HG03060 (cell line): ENCODE measurements around the gene ATP11A.

Experiments
- ATAC-seq: cut with Tn5 transposase; IDR thresholded peaks from one replicate; pipeline ENCODE4 v1.9.1; 2021; ENCODE audit warnings: low read depth, moderate number of reproducible peaks; ENCODE audit not compliant: unreplicated experiment

The ATP11A gene

GRCh38 chr13:112738606-112739005, 48.8 kb downstream of the ATP11A start:
- ATAC-seq: no peak

- no peak for ATAC-seq
Observed at GRCh38 chr13:112740502-112741131, 50.8 kb downstream of the ATP11A start.

- no peak for ATAC-seq
Observed at GRCh38 chr13:112741185-112741755, 51.4 kb downstream of the ATP11A start.

- no peak for ATAC-seq
Observed at GRCh38 chr13:112741835-112742570, 52.2 kb downstream of the ATP11A start.

GRCh38 chr13:112742583-112742982, 52.7 kb downstream of the ATP11A start:
- ATAC-seq: no peak

GRCh38 chr13:112743451-112744167, 53.8 kb downstream of the ATP11A start:
- no peak for ATAC-seq

GRCh38 chr13:112744168-112745021, 54.6 kb downstream of the ATP11A start:
- ATAC-seq: no peak

- ATAC-seq: no peak
Observed at GRCh38 chr13:112746044-112746443, 56.2 kb downstream of the ATP11A start.

GRCh38 chr13:112747256-112747655, 57.4 kb downstream of the ATP11A start:
- no peak for ATAC-seq

- ATAC-seq: no peak
Observed at GRCh38 chr13:112748947-112749735, 59.3 kb downstream of the ATP11A start.

GRCh38 chr13:112750570-112750969, 60.7 kb downstream of the ATP11A start:
- ATAC-seq: no peak

- ATAC-seq: no peak
Observed at GRCh38 chr13:112751617-112752016, 61.8 kb downstream of the ATP11A start.

GRCh38 chr13:112752211-112752610, 62.4 kb downstream of the ATP11A start:
- ATAC-seq: no peak

- no peak for ATAC-seq
Observed at GRCh38 chr13:112752711-112753541, 63.1 kb downstream of the ATP11A start.

GRCh38 chr13:112753833-112754232, 64.0 kb downstream of the ATP11A start:
- no peak for ATAC-seq

GRCh38 chr13:112754281-112755025, 64.6 kb downstream of the ATP11A start:
- ATAC-seq: no peak

GRCh38 chr13:112755331-112755730, 65.5 kb downstream of the ATP11A start:
- ATAC-seq: no peak

GRCh38 chr13:112756081-112756480, 66.2 kb downstream of the ATP11A start:
- ATAC-seq: no peak
